Measurements from ENCODE around the gene PLSCR2. TPM values are rescaled to one million over a fixed set of nuclear protein-coding genes. Genes with fewer than 3 reads are reported as not detected.

Gene PLSCR2
- total and polyA plus RNA-seq, 10 of the 15 experiments (the other 5 are each of a cell fraction or from before 2014, with no cell fraction given), result not detected

- no peak for TF ChIP-seq NFXL1 (IDR thresholded peaks at IDR 0.05; ENCODE audit: borderline replicate concordance)
- Histone ChIP-seq H3K9me3 (replicated peaks; ENCODE audit: control insufficient read depth, insufficient read depth, low read length) (no peaks in the 10 kb centered on the region), H3K4me3 (no peak overlapping the region), H3K4me2 (ENCODE audit: control insufficient read depth, insufficient read depth) (no peak overlapping the region), H3K36me3 (ENCODE audit: control insufficient read depth in 2 of 2, insufficient read depth in 2 of 2, low read length in 1 of 2) (no peaks in the 10 kb centered on the region), H3K4me1 (ENCODE audit: control insufficient read depth, insufficient read depth, low read length) (no peaks in the 10 kb centered on the region), H3K9ac (ENCODE audit: control insufficient read depth, insufficient read depth, low read length) (no peak overlapping the region), H3K27ac (ENCODE audit: control insufficient read depth, insufficient read depth) (no peak overlapping the region), H3K27me3 (replicated peaks in 1 of 2; ENCODE audit: control insufficient read depth in 2 of 2, insufficient read depth in 2 of 2, low read length in 1 of 2) (no peaks in the 10 kb centered on the region), H2AFZ (ENCODE audit: control insufficient read depth, low read depth, low read length) (no peak overlapping the region), H3K79me2 (ENCODE audit: control insufficient read depth, insufficient read depth, low read length) (no peaks in the 10 kb centered on the region), H4K20me1 (ENCODE audit: control insufficient read depth, insufficient read depth) (no peaks in the 10 kb centered on the region)
- WGBS (ENCODE audit: insufficient coverage, insufficient replicate concordance, low lambda C conversion rate, missing lambda C conversion rate), result 16% methylated on average over 2 of the region's 2 CpGs
- ChIA-PET CTCF (interaction anchor here (0.6 kb wide), 1 partner anchor 174 kb away, joined by 3 read pairs; no protein-coding TSS in a partner anchor), SMC1A (ENCODE audit: uncharacterized antibody, unreplicated experiment) (no interaction called here), RAD21 (ENCODE audit: unreplicated experiment) (no interaction called here), POLR2A (no interaction called here)
- no TSS peak for BruUV-seq (replicated peaks)
- FAIRE-seq (no peak), ATAC-seq (no peak; the same call in 2 of the 3 replicates), DNase-seq (ENCODE audit: low read depth, low spot score) (no peak)
- in situ Hi-C loops (cut with MboI) (no loop called here), intact Hi-C loops (cut with micrococcal nuclease; ENCODE audit: unreplicated experiment) (no loop called here)
These were observed 81.8 kb downstream of the PLSCR2 start for GRCh38 chr3:146387566-146387965.

- 0% methylated on average over 1 of the region's 1 CpG for WGBS (ENCODE audit: insufficient coverage, insufficient replicate concordance, low lambda C conversion rate, missing lambda C conversion rate)
- H3K4me1 ChIP-seq (ENCODE audit: control insufficient read depth, insufficient read depth, low read length), result no peaks in the 10 kb centered on the region
- ChIA-PET RAD21 (ENCODE audit: unreplicated experiment) (no interaction called here), SMC1A (ENCODE audit: uncharacterized antibody, unreplicated experiment) (no interaction called here), CTCF (interaction anchor here (0.6 kb wide), 1 partner anchor 175 kb away, joined by 3 read pairs; no protein-coding TSS in a partner anchor), POLR2A (no interaction called here)
- no peaks in the 10 kb centered on the region for H3K79me2 ChIP-seq (ENCODE audit: control insufficient read depth, insufficient read depth, low read length)
- in situ Hi-C loops (cut with MboI), result no loop called here
- H2AFZ ChIP-seq (ENCODE audit: control insufficient read depth, low read depth, low read length), result no peak overlapping the region
- H3K27ac ChIP-seq (ENCODE audit: control insufficient read depth, insufficient read depth), result no peak overlapping the region
- DNase-seq (ENCODE audit: low read depth, low spot score), result no peak
- no peaks in the 10 kb centered on the region for H4K20me1 ChIP-seq (ENCODE audit: control insufficient read depth, insufficient read depth)
- H3K9ac ChIP-seq (ENCODE audit: control insufficient read depth, insufficient read depth, low read length), result no peak overlapping the region
- BruUV-seq (replicated peaks), result no TSS peak
- H3K4me2 ChIP-seq (ENCODE audit: control insufficient read depth, insufficient read depth), result no peak overlapping the region
- intact Hi-C loops (cut with micrococcal nuclease; ENCODE audit: unreplicated experiment), result no loop called here
- H3K36me3 ChIP-seq (ENCODE audit: control insufficient read depth in 2 of 2, insufficient read depth in 2 of 2, low read length in 1 of 2), result no peaks in the 10 kb centered on the region
- no peaks in the 10 kb centered on the region for H3K9me3 ChIP-seq (replicated peaks; ENCODE audit: control insufficient read depth, insufficient read depth, low read length)
- FAIRE-seq, result no peak
- H3K4me3 ChIP-seq, result no peak overlapping the region
- no peaks in the 10 kb centered on the region for H3K27me3 ChIP-seq (replicated peaks in 1 of 2; ENCODE audit: control insufficient read depth in 2 of 2, insufficient read depth in 2 of 2, low read length in 1 of 2)
- ATAC-seq, result no peak
- TF ChIP-seq CHD2 (IDR thresholded peaks at IDR 0.05; ENCODE audit: borderline replicate concordance, low read depth, low read length), result no peak
- TF ChIP-seq FOXM1 (IDR thresholded peaks at IDR 0.05; ENCODE audit: low read depth, low read length), result no peak
- no peak for TF ChIP-seq MEF2A (IDR thresholded peaks at IDR 0.05; ENCODE audit: insufficient read depth, low read depth, low read length)
- TF ChIP-seq, protein P1, sequence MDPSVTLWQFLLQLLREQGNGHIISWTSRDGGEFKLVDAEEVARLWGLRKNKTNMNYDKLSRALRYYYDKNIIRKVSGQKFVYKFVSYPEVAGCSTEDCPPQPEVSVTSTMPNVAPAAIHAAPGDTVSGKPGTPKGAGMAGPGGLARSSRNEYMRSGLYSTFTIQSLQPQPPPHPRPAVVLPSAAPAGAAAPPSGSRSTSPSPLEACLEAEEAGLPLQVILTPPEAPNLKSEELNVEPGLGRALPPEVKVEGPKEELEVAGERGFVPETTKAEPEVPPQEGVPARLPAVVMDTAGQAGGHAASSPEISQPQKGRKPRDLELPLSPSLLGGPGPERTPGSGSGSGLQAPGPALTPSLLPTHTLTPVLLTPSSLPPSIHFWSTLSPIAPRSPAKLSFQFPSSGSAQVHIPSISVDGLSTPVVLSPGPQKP (IDR thresholded peaks at IDR 0.05; ENCODE audit: low read depth, low read length), result no peak
- TF ChIP-seq MXI1 (IDR thresholded peaks at IDR 0.05; ENCODE audit: low read depth, low read length), result no peak
- no peak for TF ChIP-seq SIX5 (IDR thresholded peaks at IDR 0.05; ENCODE audit: low read depth, low read length, severe bottlenecking)
- TF ChIP-seq NR2F1 (conservative IDR thresholded peaks at IDR 0.05), result no peak
- no peak for TF ChIP-seq IRF5 (IDR thresholded peaks at IDR 0.05; ENCODE audit: borderline replicate concordance)
- no peak for TF ChIP-seq KDM1A (IDR thresholded peaks at IDR 0.05; ENCODE audit: borderline replicate concordance)
- no peak for TF ChIP-seq TBL1XR1 (IDR thresholded peaks at IDR 0.05; ENCODE audit: low read depth, low read length)
- no peak for TF ChIP-seq RELA (IDR thresholded peaks at IDR 0.05; ENCODE audit: borderline replicate concordance, partially characterized antibody)
These were observed 82.4 kb downstream of the PLSCR2 start for GRCh38 chr3:146386936-146387335.

Measured in GM12878 (cell line).